ENCODE data around the gene PLPPR5. TPM values are rescaled to one million over a fixed set of nuclear protein-coding genes. Genes with fewer than 3 reads are reported as not detected.

PLPPR5 gene
- total and polyA plus RNA-seq, 10 of the 15 experiments (the other 5 are each of a cell fraction or from before 2014, with no cell fraction given) = under 0.01 to 0.11 (median 0.02) TPM; not detected in 7

GRCh38 chr1:98919211-98919610 is 85.5 kb downstream of the PLPPR5 start:
- no TSS peak for BruUV-seq (replicated peaks)
- SMC1A ChIA-PET (ENCODE audit: uncharacterized antibody, unreplicated experiment) = no interaction called here
- Histone ChIP-seq H3K36me3 (ENCODE audit: control insufficient read depth in 2 of 2, insufficient read depth in 2 of 2, low read length in 1 of 2) (no peaks in the 10 kb centered on the region), H3K9ac (ENCODE audit: control insufficient read depth, insufficient read depth, low read length) (no peak overlapping the region), H3K4me2 (ENCODE audit: control insufficient read depth, insufficient read depth) (no peak overlapping the region), H3K4me1 (ENCODE audit: control insufficient read depth, insufficient read depth, low read length) (no peaks in the 10 kb centered on the region), H3K79me2 (ENCODE audit: control insufficient read depth, insufficient read depth, low read length) (no peaks in the 10 kb centered on the region), H3K27ac (ENCODE audit: control insufficient read depth, insufficient read depth) (no peak overlapping the region), H3K27me3 (replicated peaks in 1 of 2; ENCODE audit: control insufficient read depth in 2 of 2, insufficient read depth in 2 of 2, low read length in 1 of 2) (no peaks in the 10 kb centered on the region), H3K4me3 (no peak overlapping the region), H4K20me1 (ENCODE audit: control insufficient read depth, insufficient read depth) (no peaks in the 10 kb centered on the region), H3K9me3 (replicated peaks; ENCODE audit: control insufficient read depth, insufficient read depth, low read length) (no peaks in the 10 kb centered on the region), H2AFZ (ENCODE audit: control insufficient read depth, low read depth, low read length) (no peak overlapping the region)
- CTCF ChIA-PET = no interaction called here
- 0% methylated on average over 1 of the region's 1 CpG for WGBS (ENCODE audit: insufficient coverage, insufficient replicate concordance, low lambda C conversion rate, missing lambda C conversion rate)
- DNase-seq (ENCODE audit: low read depth, low spot score) = no peak
- intact Hi-C loops (cut with micrococcal nuclease; ENCODE audit: unreplicated experiment) (no loop called here), in situ Hi-C loops (cut with MboI) (no loop called here)
- RAD21 ChIA-PET (ENCODE audit: unreplicated experiment) = no interaction called here
- FAIRE-seq = no peak
- TF ChIP-seq EZH2 (IDR thresholded peaks at IDR 0.05; ENCODE audit: borderline replicate concordance, control insufficient read depth, low read depth, low read length) = no peak
- no peak for ATAC-seq
- POLR2A ChIA-PET = no interaction called here

GRCh38 chr1:98914547-98914946 is 90.1 kb downstream of the PLPPR5 start:
- H3K9ac ChIP-seq (ENCODE audit: control insufficient read depth, insufficient read depth, low read length) = no peak overlapping the region
- FAIRE-seq = no peak
- ChIA-PET CTCF (no interaction called here), RAD21 (ENCODE audit: unreplicated experiment) (no interaction called here), POLR2A (interaction anchor here (1.3 kb wide), 1 partner anchor 9 kb away, joined by 3 read pairs; no protein-coding TSS in a partner anchor), SMC1A (ENCODE audit: uncharacterized antibody, unreplicated experiment) (interaction anchor here (1.0 to 1.6 kb wide), 5 partner anchors 9 to 26 kb away, joined by 3 to 7 read pairs (median 4); no protein-coding TSS in a partner anchor)
- H3K79me2 ChIP-seq (ENCODE audit: control insufficient read depth, insufficient read depth, low read length) = no peaks in the 10 kb centered on the region
- no peak overlapping the region for H3K4me2 ChIP-seq (ENCODE audit: control insufficient read depth, insufficient read depth)
- no TSS peak for BruUV-seq (replicated peaks)
- no peaks in the 10 kb centered on the region for H3K36me3 ChIP-seq (ENCODE audit: control insufficient read depth in 2 of 2, insufficient read depth in 2 of 2, low read length in 1 of 2)
- H4K20me1 ChIP-seq (ENCODE audit: control insufficient read depth, insufficient read depth) = no peaks in the 10 kb centered on the region
- DNase-seq (ENCODE audit: low read depth, low spot score) = no peak
- no peak for ATAC-seq
- no peaks in the 10 kb centered on the region for H3K4me1 ChIP-seq (ENCODE audit: control insufficient read depth, insufficient read depth, low read length)
- no peak overlapping the region for H3K4me3 ChIP-seq
- in situ Hi-C loops (cut with MboI) (no loop called here), intact Hi-C loops (cut with micrococcal nuclease; ENCODE audit: unreplicated experiment) (no loop called here)
- WGBS (ENCODE audit: insufficient coverage, insufficient replicate concordance, low lambda C conversion rate, missing lambda C conversion rate) = 24% methylated on average over 3 of the region's 3 CpGs
- H2AFZ ChIP-seq (ENCODE audit: control insufficient read depth, low read depth, low read length) = no peak overlapping the region
- H3K9me3 ChIP-seq (replicated peaks; ENCODE audit: control insufficient read depth, insufficient read depth, low read length) = no peaks in the 10 kb centered on the region
- H3K27ac ChIP-seq (ENCODE audit: control insufficient read depth, insufficient read depth) = no peak overlapping the region
- H3K27me3 ChIP-seq (replicated peaks in 1 of 2; ENCODE audit: control insufficient read depth in 2 of 2, insufficient read depth in 2 of 2, low read length in 1 of 2) = no peaks in the 10 kb centered on the region
- no peak for TF ChIP-seq ZNF207 (IDR thresholded peaks at IDR 0.05; ENCODE audit: borderline replicate concordance)
- TF ChIP-seq SREBF1 (IDR thresholded peaks at IDR 0.05; ENCODE audit: low read length) = no peak
- TF ChIP-seq CHD4 (IDR thresholded peaks at IDR 0.05) = no peak
- no peak for TF ChIP-seq TCF7 (IDR thresholded peaks at IDR 0.05; ENCODE audit: borderline replicate concordance)
- TF ChIP-seq RAD51 (IDR thresholded peaks at IDR 0.05) = no peak
- no peak for TF ChIP-seq EP300 (IDR thresholded peaks at IDR 0.05; ENCODE audit: borderline replicate concordance in 1 of 2, control insufficient read depth in 1 of 2, low read depth in 2 of 2, low read length in 2 of 2)
- TF ChIP-seq CHD2 (IDR thresholded peaks at IDR 0.05; ENCODE audit: borderline replicate concordance, low read depth, low read length) = no peak
- no peak for TF ChIP-seq E4F1 (IDR thresholded peaks at IDR 0.05; ENCODE audit: borderline replicate concordance, partially characterized antibody)
- TF ChIP-seq CTCF (IDR thresholded peaks at IDR 0.05 in 2 of 3, conservative IDR thresholded peaks at IDR 0.05 in 1 of 3; ENCODE audit: control insufficient read depth in 2 of 3, extremely low read depth in 1 of 3, insufficient read depth in 1 of 3, low read depth in 3 of 3, low read length in 3 of 3) = no peak
- TF ChIP-seq CREB1 (IDR thresholded peaks at IDR 0.05; ENCODE audit: low read depth) = no peak
- no peak for TF ChIP-seq ZZZ3 (IDR thresholded peaks at IDR 0.05; ENCODE audit: control insufficient read depth, insufficient read length, low read depth)
- TF ChIP-seq ZNF24 (IDR thresholded peaks at IDR 0.05) = no peak
- no peak for TF ChIP-seq MYB (IDR thresholded peaks at IDR 0.05; ENCODE audit: borderline replicate concordance, low read depth, low read length)

All from GM12878 (cell line).